ENCODE data around the gene ZNF234. TPM values are rescaled to one million over a fixed set of nuclear protein-coding genes. Genes with fewer than 3 reads are reported as not detected.
"Not testable (repeated sequence)": the region's sequence is repeated elsewhere in the genome, so short reads cannot be mapped to it uniquely, and the experiment has no call there.

The ZNF234 gene
- total RNA-seq, 1 experiment from 2014 or later, result 6.9 TPM

- DNase-seq (ENCODE audit: low read depth), result no peak
Measured at GRCh38 chr19:44180968-44181367, 39.6 kb downstream of the ZNF234 start.

- no peak for DNase-seq (ENCODE audit: low read depth)
Measured at GRCh38 chr19:44182145-44182544, 40.8 kb downstream of the ZNF234 start.

- DNase-seq (ENCODE audit: low read depth), result no peak
Measured at GRCh38 chr19:44190020-44190419, 48.7 kb downstream of the ZNF234 start.

GRCh38 chr19:44192127-44192526, 50.8 kb downstream of the ZNF234 start:
- no peak for DNase-seq (ENCODE audit: low read depth)

GRCh38 chr19:44196772-44197171, 55.4 kb downstream of the ZNF234 start:
- DNase-seq (ENCODE audit: low read depth), result no peak

GRCh38 chr19:44202470-44202869, 61.1 kb downstream of the ZNF234 start:
- peak; percentile 57 for DNase-seq (ENCODE audit: low read depth)

- DNase-seq (ENCODE audit: low read depth), result no peak
Measured at GRCh38 chr19:44202974-44203373, 61.6 kb downstream of the ZNF234 start.

GRCh38 chr19:44203877-44204276, 62.5 kb downstream of the ZNF234 start:
- DNase-seq (ENCODE audit: low read depth), result not testable (repeated sequence)

GRCh38 chr19:44204772-44205171, 63.4 kb downstream of the ZNF234 start:
- no peak for DNase-seq (ENCODE audit: low read depth)

GRCh38 chr19:44207126-44207803, 65.9 kb downstream of the ZNF234 start:
- DNase-seq (ENCODE audit: low read depth), result peak; percentile 98

Other genes starting within 250 kb of the ZNF234 start
- 11.2 and 18.8 TPM in 2 replicates for gene ZNF45, start 206.3 kb upstream of the ZNF234 start, total RNA-seq (2014; rRNA removed; shearing (Covaris generic))
- gene ZNF221, start 190.3 kb upstream of the ZNF234 start, total RNA-seq (2014; rRNA removed; shearing (Covaris generic)), result 3.6 and 7.2 TPM in 2 replicates
- 6.1 and 10.2 TPM in 2 replicates for gene ZNF155, start 157.4 kb upstream of the ZNF234 start, total RNA-seq (2014; rRNA removed; shearing (Covaris generic))
- 4.3 and 9.2 TPM in 2 replicates for gene ZNF230, start 138.6 kb upstream of the ZNF234 start, total RNA-seq (2014; rRNA removed; shearing (Covaris generic))
- gene ZNF222, start 116.2 kb upstream of the ZNF234 start, total RNA-seq (2014; rRNA removed; shearing (Covaris generic)), result 6.1 and 10.8 TPM in 2 replicates
- gene ZNF223, start 89.5 kb upstream of the ZNF234 start, total RNA-seq (2014; rRNA removed; shearing (Covaris generic)), result 4.4 and 8.6 TPM in 2 replicates
- gene ZNF284, start 69.4 kb upstream of the ZNF234 start, total RNA-seq (2014; rRNA removed; shearing (Covaris generic)), result 1.3 and 2.6 TPM in 2 replicates
- gene ZNF224, start 47.2 kb upstream of the ZNF234 start, total RNA-seq (2014; rRNA removed; shearing (Covaris generic)), result 12.4 and 14.3 TPM in 2 replicates
- gene ZNF225, start 28.2 kb upstream of the ZNF234 start, total RNA-seq (2014; rRNA removed; shearing (Covaris generic)), result 2.4 and 3.9 TPM in 2 replicates
- 9.7 and 20.7 TPM in 2 replicates for gene ZNF226, start 23.5 kb downstream of the ZNF234 start, total RNA-seq (2014; rRNA removed; shearing (Covaris generic))
- gene ZNF227, start 71.0 kb downstream of the ZNF234 start, total RNA-seq (2014; rRNA removed; shearing (Covaris generic)), result 17.9 and 20.6 TPM in 2 replicates
- gene ZNF233, start 118.3 kb downstream of the ZNF234 start, total RNA-seq (2014; rRNA removed; shearing (Covaris generic)), result 0.10 TPM in 1 of 2 replicates, not detected in the other
- gene ZNF235, start 163.5 kb downstream of the ZNF234 start, total RNA-seq (2014; rRNA removed; shearing (Covaris generic)), result 0.69 and 0.81 TPM in 2 replicates
- gene ZNF112, start 215.1 kb downstream of the ZNF234 start, total RNA-seq (2014; rRNA removed; shearing (Covaris generic)), result 3.2 and 7.0 TPM in 2 replicates